Mammary epithelial cell (primary cell): Measurements from ENCODE around the gene SSB.

Source experiments
- CTCF ChIP-seq, 2 donors: IDR thresholded peaks in 1 of 2; conservative IDR thresholded peaks in 1 of 2; 2 replicates each; pipeline ENCODE4 v1.5.1; 2011 to 2012; ENCODE audit warnings: inconsistent platforms in 2 of 2, low read length in 2 of 2, mild to moderate bottlenecking in 2 of 2, control low read depth in 1 of 2, low read depth in 1 of 2; ENCODE audit not compliant: insufficient read depth in 1 of 2; ENCODE audit errors: extremely low read depth in 1 of 2
- EZH2 ChIP-seq: IDR thresholded peaks from 2 replicates; pipeline ENCODE4 v1.6.1; 2012; ENCODE audit warnings: low read length, inconsistent platforms, borderline replicate concordance

- no peak for TF ChIP-seq CTCF (conservative IDR thresholded peaks at IDR 0.05 in 1 of 2, IDR thresholded peaks at IDR 0.05 in 1 of 2; ENCODE audit: extremely low read depth in 1 of 2, insufficient read depth in 1 of 2, low read depth in 1 of 2, low read length in 2 of 2)
- no peak for TF ChIP-seq EZH2
These were observed 4.8 kb downstream of the SSB start for GRCh38 chr2:169803480-169803879.
